K562 (cell line): ENCODE data around the gene MYH7B. TPM values are rescaled to one million over a fixed set of nuclear protein-coding genes. Genes with fewer than 3 reads are reported as not detected.

Source experiments
- ATAC-seq: fragments of 200-7000 bp; cut with Tn5 transposase; 3 replicates; pipeline ENCODE4 v1.9.1; 2020; ENCODE audit warnings: moderate library complexity
- BruUV-seq: library from RNA; stranded (reverse); fragments of 400-500 nt; replicated peaks from 2 replicates; lab custom pipeline; 2021; lab: Mats Ljungman, UMichigan
- CTCF ChIA-PET: fragments of 300-600 bp; formaldehyde crosslinking; extraction: SDS; loops from one replicate; lab custom pipeline; 2021; ENCODE audit warnings: low intra/inter-chr PET ratio; lab: Yijun Ruan, JAX
- POLR2A ChIA-PET: fragments of 300-600, 350-650 bp; sonication (Branson Sonifier 250); formaldehyde crosslinking; extraction: SDS; loops from one replicate; lab custom pipeline; 2021; ENCODE audit warnings: antibody characterized with exemption, inconsistent platforms; lab: Yijun Ruan, JAX
- DNase-seq, 4 experiments: peaks; one replicate each; pipeline versions ENCODE4 v3.0.0 to v3.0.0-alpha.2; 2011 to 2018; ENCODE audit warnings: low spot score in 3 of 4, mixed read lengths in 3 of 4; ENCODE audit errors: extremely low read depth in 1 of 4
- FAIRE-seq: peaks from 2 replicates; lab custom pipeline; 2011; peaks lifted over from hg19 to GRCh38; lab: Jason Lieb, UNC
- H2AFZ ChIP-seq: 2 replicates; pipeline ENCODE4 v1.6.0; 2011; ENCODE audit warnings: low read depth, low read length, control low read depth, inconsistent platforms
- H3K27ac ChIP-seq: fragments of 200-600 bp; 3 replicates; pipeline ENCODE4 v1.8.0; 2011; ENCODE audit warnings: low read depth, mild to moderate bottlenecking, control low read depth, inconsistent platforms, low read length, moderate library complexity, mixed read lengths; ENCODE audit errors: extremely low read depth
- H3K27me3 ChIP-seq, 2 experiments: fragments of 300-600 bp in 1 of 2; 2 replicates in 1 of 2; 3 replicates in 1 of 2; pipeline versions ENCODE4 v1.6.0 to v1.8.0; 2011; ENCODE audit warnings: inconsistent platforms in 2 of 2, low read length in 2 of 2, mild to moderate bottlenecking in 1 of 2, mixed read lengths in 1 of 2, moderate library complexity in 1 of 2; ENCODE audit not compliant: control insufficient read depth in 2 of 2, insufficient read depth in 2 of 2
- H3K36me3 ChIP-seq: fragments of 300-600 bp; 3 replicates; pipeline ENCODE4 v1.8.0; 2011; ENCODE audit warnings: mild to moderate bottlenecking, low read length, inconsistent platforms; ENCODE audit not compliant: control insufficient read depth, insufficient read depth
- H3K4me1 ChIP-seq, 2 experiments: fragments of 200-600 bp in 1 of 2; replicated peaks in 1 of 2; 2 replicates in 1 of 2; 3 replicates in 1 of 2; pipeline versions ENCODE4 v1.5.1 to v1.8.0; 2011; ENCODE audit warnings: inconsistent platforms in 2 of 2, low read length in 2 of 2, mild to moderate bottlenecking in 1 of 2, mixed read lengths in 1 of 2, moderate library complexity in 1 of 2; ENCODE audit not compliant: control insufficient read depth in 2 of 2, insufficient read depth in 2 of 2
- H3K4me2 ChIP-seq: 2 replicates; pipeline ENCODE4 v1.6.1; 2011; ENCODE audit warnings: low read length, control low read depth, inconsistent platforms, mixed read lengths; ENCODE audit not compliant: insufficient read depth
- H3K4me3 ChIP-seq: fragments of 200-600 bp; sonication (generic), shearing (Covaris generic); 2 replicates; pipeline ENCODE4 v1.5.1; 2016; ENCODE audit warnings: control low read depth, inconsistent platforms
- H3K79me2 ChIP-seq: fragments of 200-600 bp; 3 replicates; pipeline ENCODE4 v1.8.0; 2011; ENCODE audit warnings: low read length, inconsistent platforms; ENCODE audit not compliant: control insufficient read depth, insufficient read depth
- H3K9ac ChIP-seq, 2 experiments: 2 replicates each; pipeline versions ENCODE4 v1.6.0 to v1.6.1; 2011; ENCODE audit warnings: low read depth in 2 of 2, low read length in 2 of 2, control low read depth in 1 of 2, inconsistent platforms in 1 of 2, mild to moderate bottlenecking in 1 of 2, mixed read lengths in 1 of 2; ENCODE audit not compliant: insufficient read depth in 1 of 2
- H3K9me1 ChIP-seq: one replicate; pipeline ENCODE4 v1.6.0; 2011; ENCODE audit warnings: inconsistent platforms, mild to moderate bottlenecking, low read length, moderate library complexity; ENCODE audit not compliant: control insufficient read depth, insufficient read depth
- H3K9me3 ChIP-seq: replicated peaks from 2 replicates; pipeline ENCODE4 v1.5.1; 2011; ENCODE audit warnings: low read depth, low read length, inconsistent platforms; ENCODE audit not compliant: control insufficient read depth, insufficient read depth
- H4K20me1 ChIP-seq: replicated peaks from 2 replicates; pipeline ENCODE4 v1.6.1; 2011; ENCODE audit warnings: low read length, inconsistent platforms, mixed read lengths; ENCODE audit not compliant: control insufficient read depth, insufficient read depth
- CEBPG ChIP-seq, 3 experiments: fragments of 200-800 bp in 1 of 3; sonication (Bioruptor generic) in 1 of 3; sonication (generic) in 1 of 3; formaldehyde crosslinking in 1 of 3; IDR thresholded peaks in 2 of 3; conservative IDR thresholded peaks in 1 of 3; 2 replicates each; pipeline versions ENCODE4 v1.6.1 to v1.8.0; 2016 to 2022; ENCODE audit warnings: missing compliant biosample characterization in 2 of 3, missing genetic modification characterization in 2 of 3, mild to moderate bottlenecking in 1 of 3, missing genetic modification reagents in 1 of 3
- XRCC4 ChIP-seq: IDR thresholded peaks from one replicate; pipeline ENCODE4 v1.6.1; 2011; ENCODE audit not compliant: insufficient read depth, insufficient read length; ENCODE audit errors: extremely low read depth
- WGBS: fragments of 100-300 bp; shearing (Covaris generic); methylation state at CpG from one replicate; pipeline ENCODE4 v1.1.6; 2016; ENCODE audit warnings: low coverage, mixed read lengths; ENCODE audit not compliant: insufficient coverage; ENCODE audit errors: missing lambda C conversion rate; 5-methylcytosine and 5-hydroxymethylcytosine counted together
- in situ Hi-C: fragments of 300-500 bp; cut with MboI; formaldehyde crosslinking; loops from 4 replicates; pipeline ENCODE4 v1.15.0; 2018; ENCODE audit warnings: inconsistent platforms, mixed read lengths
- intact Hi-C: fragments of 100-400 bp; cut with micrococcal nuclease; formaldehyde crosslinking; loops from 2 replicates; pipeline ENCODE4 v1.14.2; 2022
- polyA plus RNA-seq, 8 experiments: library from polyadenylated mRNA; depleted of rRNA in 4 of 8; stranded (reverse) in 5 of 8; unstranded in 3 of 8; fragments of >200 nt; fragmentation: Nextera tagmentation in 2 of 8; fragmentation: Illumina TruSeq in 1 of 8; extraction: Ambion mirVana in 2 of 8; extraction: Trizol in 1 of 8; gene quantifications; 2 replicates each; pipeline versions ENCODE4 v1.2.1 to v1.2.3, GENCODE V29; 2011 to 2014; ENCODE audit warnings: inconsistent platforms in 1 of 8, missing spikeins in 1 of 8
- total RNA-seq, 7 experiments: library from RNA; depleted of rRNA in 6 of 7; stranded (reverse); fragments of >200 nt in 6 of 7; fragmentation: Illumina TruSeq in 2 of 7; extraction: Trizol in 2 of 7; gene quantifications; 2 replicates each; pipeline versions ENCODE4 v1.2.1 to v1.2.3, GENCODE V29; 2011 to 2021; ENCODE audit warnings: low replicate concordance in 1 of 7

MYH7B gene
- total and polyA plus RNA-seq, 9 of the 15 experiments (the other 6 are each of a cell fraction or from before 2014, with no cell fraction given), result 0.07 to 0.34 (median 0.13) TPM; not detected in 3

- H3K79me2 ChIP-seq, result no peaks in the 10 kb centered on the region
- peaks cover 84% of the 10 kb centered on the region for H3K36me3 ChIP-seq
- TF ChIP-seq XRCC4 (no peak), CEBPG (CRISPR knock-in tag; IDR thresholded peaks at IDR 0.05) (no peak), CEBPG (tag; conservative IDR thresholded peaks at IDR 0.05 in 1 of 2, IDR thresholded peaks at IDR 0.05 in 1 of 2) (peak in 1 of 2 experiments; percentile 57; a peak in 1 of 4 replicates)
- DNase-seq (no peak), ATAC-seq (no peak), FAIRE-seq (peak; percentile 23)
- no peak overlapping the region for H3K4me2 ChIP-seq
- WGBS, result 53% methylated on average over 2 of the region's 2 CpGs
- no peak overlapping the region for H3K4me3 ChIP-seq
- CTCF ChIA-PET, result no interaction called here
- intact Hi-C loops (no loop called here), in situ Hi-C loops (no loop called here)
- POLR2A ChIA-PET, result interaction anchor here (0.5 to 3.0 kb wide), 5 partner anchors 10 to 15 kb away, joined by 3 to 14 read pairs (median 4); partner anchors contain the start of genes GSS and MYH7B
- no peaks in the 10 kb centered on the region for H3K27me3 ChIP-seq
- H4K20me1 ChIP-seq, result no peaks in the 10 kb centered on the region
- BruUV-seq, result no TSS peak
- H2AFZ ChIP-seq, result no peak overlapping the region
- H3K4me1 ChIP-seq, result no peaks in the 10 kb centered on the region
- no peak overlapping the region for H3K9ac ChIP-seq
- H3K9me3 ChIP-seq, result no peaks in the 10 kb centered on the region
- no peak overlapping the region; the same call in 2 of the 3 replicates for H3K27ac ChIP-seq
- H3K9me1 ChIP-seq, result no peaks in the 10 kb centered on the region
Observed at GRCh38 chr20:34943808-34944567, 11.7 kb upstream of the MYH7B start.
